T1000 (cell line): Measurements from ENCODE around the gene CASKIN2.
A peak's percentile ranks its signal among the peaks of the same experiment; 100 is the strongest.

Source experiments
- DNase-seq: peaks from one replicate; lab custom pipeline; 2025; ENCODE audit warnings: mixed read lengths; lab: John Stamatoyannopoulos, UW

Gene CASKIN2

GRCh38 chr17:75515496-75516254 is at the start of gene CASKIN2:
TSS of gene CASKIN2 (minus strand) at chr17:75515537. CDS start at chr17:75513804, 1,733 bp downstream.
- DNase-seq = peak; percentile 92

- DNase-seq = peak; percentile 72
Observed at GRCh38 chr17:75565066-75565465, 49.7 kb upstream of the CASKIN2 start.

GRCh38 chr17:75564195-75564594 is 48.9 kb upstream of the CASKIN2 start:
- DNase-seq = no peak

GRCh38 chr17:75563063-75563758 is 47.9 kb upstream of the CASKIN2 start:
- no peak for DNase-seq

GRCh38 chr17:75561927-75562603 is 46.7 kb upstream of the CASKIN2 start:
- peak; percentile 47 for DNase-seq

- DNase-seq = no peak
Observed at GRCh38 chr17:75559958-75560533, 44.7 kb upstream of the CASKIN2 start.

GRCh38 chr17:75558666-75559530 is 43.6 kb upstream of the CASKIN2 start:
- no peak for DNase-seq

- no peak for DNase-seq
Observed at GRCh38 chr17:75557852-75558665, 42.7 kb upstream of the CASKIN2 start.

GRCh38 chr17:75557075-75557851 is 41.9 kb upstream of the CASKIN2 start:
- DNase-seq = peak; percentile 68

GRCh38 chr17:75555679-75556153 is 40.4 kb upstream of the CASKIN2 start:
- no peak for DNase-seq

GRCh38 chr17:75553295-75554110 is 38.2 kb upstream of the CASKIN2 start:
- no peak for DNase-seq

- DNase-seq = no peak
Observed at GRCh38 chr17:75552425-75553294, 37.3 kb upstream of the CASKIN2 start.

GRCh38 chr17:75551266-75551665 is 35.9 kb upstream of the CASKIN2 start:
- no peak for DNase-seq

- no peak for DNase-seq
Observed at GRCh38 chr17:75550139-75550465, 34.8 kb upstream of the CASKIN2 start.

- no peak for DNase-seq
Observed at GRCh38 chr17:75549246-75550138, 34.2 kb upstream of the CASKIN2 start.

GRCh38 chr17:75548813-75549212 is 33.5 kb upstream of the CASKIN2 start:
- DNase-seq = no peak

- no peak for DNase-seq
Observed at GRCh38 chr17:75547091-75547490, 31.8 kb upstream of the CASKIN2 start.
